ENCODE results near the gene DIP2B. TPM values are rescaled to one million over a fixed set of nuclear protein-coding genes. Genes with fewer than 3 reads are reported as not detected.

DIP2B gene
- total RNA-seq, 1 experiment from 2014 or later: 26.1 TPM

DNA sequence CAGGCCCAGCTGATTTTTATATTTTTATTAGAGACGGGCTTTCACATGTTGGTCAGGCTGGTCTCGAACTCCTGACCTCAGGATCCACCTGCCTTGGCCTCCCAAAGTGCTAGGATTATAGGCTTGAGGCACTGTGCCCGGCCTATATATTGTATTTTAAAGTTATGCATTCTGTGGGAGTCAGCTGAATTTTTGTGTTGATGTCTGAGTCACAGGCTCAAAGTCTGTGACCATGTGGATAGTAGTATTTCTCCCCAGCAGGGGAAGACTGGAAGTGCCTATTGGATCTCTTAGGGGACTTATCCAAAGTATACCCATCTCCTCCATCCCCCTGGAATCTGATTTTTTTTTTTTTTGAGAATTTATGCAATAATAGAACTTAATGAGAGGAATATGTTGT lies 215.3 kb downstream of the DIP2B start (continued):
- no peak for TF ChIP-seq NFE2L1 (CRISPR knock-in tag; IDR thresholded peaks at IDR 0.05)
- TF ChIP-seq, protein P1, sequence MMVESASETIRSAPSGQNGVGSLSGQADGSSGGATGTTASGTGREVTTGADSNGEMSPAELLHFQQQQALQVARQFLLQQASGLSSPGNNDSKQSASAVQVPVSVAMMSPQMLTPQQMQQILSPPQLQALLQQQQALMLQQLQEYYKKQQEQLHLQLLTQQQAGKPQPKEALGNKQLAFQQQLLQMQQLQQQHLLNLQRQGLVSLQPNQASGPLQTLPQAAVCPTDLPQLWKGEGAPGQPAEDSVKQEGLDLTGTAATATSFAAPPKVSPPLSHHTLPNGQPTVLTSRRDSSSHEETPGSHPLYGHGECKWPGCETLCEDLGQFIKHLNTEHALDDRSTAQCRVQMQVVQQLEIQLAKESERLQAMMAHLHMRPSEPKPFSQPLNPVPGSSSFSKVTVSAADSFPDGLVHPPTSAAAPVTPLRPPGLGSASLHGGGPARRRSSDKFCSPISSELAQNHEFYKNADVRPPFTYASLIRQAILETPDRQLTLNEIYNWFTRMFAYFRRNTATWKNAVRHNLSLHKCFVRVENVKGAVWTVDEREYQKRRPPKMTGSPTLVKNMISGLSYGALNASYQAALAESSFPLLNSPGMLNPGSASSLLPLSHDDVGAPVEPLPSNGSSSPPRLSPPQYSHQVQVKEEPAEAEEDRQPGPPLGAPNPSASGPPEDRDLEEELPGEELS (CRISPR knock-in tag; IDR thresholded peaks at IDR 0.05): no peak
- TF ChIP-seq, protein P2, sequence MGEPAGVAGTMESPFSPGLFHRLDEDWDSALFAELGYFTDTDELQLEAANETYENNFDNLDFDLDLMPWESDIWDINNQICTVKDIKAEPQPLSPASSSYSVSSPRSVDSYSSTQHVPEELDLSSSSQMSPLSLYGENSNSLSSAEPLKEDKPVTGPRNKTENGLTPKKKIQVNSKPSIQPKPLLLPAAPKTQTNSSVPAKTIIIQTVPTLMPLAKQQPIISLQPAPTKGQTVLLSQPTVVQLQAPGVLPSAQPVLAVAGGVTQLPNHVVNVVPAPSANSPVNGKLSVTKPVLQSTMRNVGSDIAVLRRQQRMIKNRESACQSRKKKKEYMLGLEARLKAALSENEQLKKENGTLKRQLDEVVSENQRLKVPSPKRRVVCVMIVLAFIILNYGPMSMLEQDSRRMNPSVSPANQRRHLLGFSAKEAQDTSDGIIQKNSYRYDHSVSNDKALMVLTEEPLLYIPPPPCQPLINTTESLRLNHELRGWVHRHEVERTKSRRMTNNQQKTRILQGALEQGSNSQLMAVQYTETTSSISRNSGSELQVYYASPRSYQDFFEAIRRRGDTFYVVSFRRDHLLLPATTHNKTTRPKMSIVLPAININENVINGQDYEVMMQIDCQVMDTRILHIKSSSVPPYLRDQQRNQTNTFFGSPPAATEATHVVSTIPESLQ (CRISPR knock-in tag; IDR thresholded peaks at IDR 0.05): no peak

DNA sequence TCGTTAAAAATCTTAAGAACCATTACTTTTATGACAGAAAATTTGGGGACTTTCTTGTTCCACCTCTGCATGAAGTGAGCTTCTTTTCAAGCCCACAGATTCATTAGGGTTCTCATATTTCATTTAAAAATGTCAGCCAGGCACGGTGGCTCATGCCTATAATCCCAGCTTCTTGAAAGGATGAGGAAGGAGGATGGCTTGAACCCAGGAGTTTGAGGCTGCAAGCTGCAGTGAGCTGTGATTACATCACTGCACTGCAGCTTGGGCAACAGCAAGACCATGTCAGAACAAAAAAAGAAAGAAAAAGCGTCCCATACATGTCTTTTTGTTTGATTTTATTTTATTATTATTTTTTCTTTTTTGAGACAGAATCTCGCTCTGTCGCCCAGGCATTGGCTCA lies 215.7 kb downstream of the DIP2B start:
- Mint-ChIP-seq H3K9me3 (no peaks in the 10 kb centered on the region), H3K4me1 (no peaks in the 10 kb centered on the region), H3K27ac (no peak overlapping the region), H3K36me3 (peaks cover 51% of the 10 kb centered on the region), H3K4me3 (no peak overlapping the region), H3K27me3 (ENCODE audit: low read depth) (no peaks in the 10 kb centered on the region)
- POLR2A ChIA-PET: no interaction called here
- no peak for DNase-seq (ENCODE audit: low spot score)
- CTCF ChIA-PET: interaction anchor here (1.0 to 1.5 kb wide), 2 partner anchors 15 to 266 kb away, joined by 3 read pairs; no protein-coding TSS in a partner anchor
- no peak for ATAC-seq
- TF ChIP-seq, protein P3, sequence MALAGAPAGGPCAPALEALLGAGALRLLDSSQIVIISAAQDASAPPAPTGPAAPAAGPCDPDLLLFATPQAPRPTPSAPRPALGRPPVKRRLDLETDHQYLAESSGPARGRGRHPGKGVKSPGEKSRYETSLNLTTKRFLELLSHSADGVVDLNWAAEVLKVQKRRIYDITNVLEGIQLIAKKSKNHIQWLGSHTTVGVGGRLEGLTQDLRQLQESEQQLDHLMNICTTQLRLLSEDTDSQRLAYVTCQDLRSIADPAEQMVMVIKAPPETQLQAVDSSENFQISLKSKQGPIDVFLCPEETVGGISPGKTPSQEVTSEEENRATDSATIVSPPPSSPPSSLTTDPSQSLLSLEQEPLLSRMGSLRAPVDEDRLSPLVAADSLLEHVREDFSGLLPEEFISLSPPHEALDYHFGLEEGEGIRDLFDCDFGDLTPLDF (CRISPR knock-in tag; IDR thresholded peaks at IDR 0.05): no peak
- no peak for TF ChIP-seq OVOL2 (CRISPR knock-in tag; IDR thresholded peaks at IDR 0.05; ENCODE audit: borderline replicate concordance)
- TF ChIP-seq ZNF317 (CRISPR knock-in tag; IDR thresholded peaks at IDR 0.05; ENCODE audit: borderline replicate concordance, low read depth): no peak
- TF ChIP-seq, protein P4, sequence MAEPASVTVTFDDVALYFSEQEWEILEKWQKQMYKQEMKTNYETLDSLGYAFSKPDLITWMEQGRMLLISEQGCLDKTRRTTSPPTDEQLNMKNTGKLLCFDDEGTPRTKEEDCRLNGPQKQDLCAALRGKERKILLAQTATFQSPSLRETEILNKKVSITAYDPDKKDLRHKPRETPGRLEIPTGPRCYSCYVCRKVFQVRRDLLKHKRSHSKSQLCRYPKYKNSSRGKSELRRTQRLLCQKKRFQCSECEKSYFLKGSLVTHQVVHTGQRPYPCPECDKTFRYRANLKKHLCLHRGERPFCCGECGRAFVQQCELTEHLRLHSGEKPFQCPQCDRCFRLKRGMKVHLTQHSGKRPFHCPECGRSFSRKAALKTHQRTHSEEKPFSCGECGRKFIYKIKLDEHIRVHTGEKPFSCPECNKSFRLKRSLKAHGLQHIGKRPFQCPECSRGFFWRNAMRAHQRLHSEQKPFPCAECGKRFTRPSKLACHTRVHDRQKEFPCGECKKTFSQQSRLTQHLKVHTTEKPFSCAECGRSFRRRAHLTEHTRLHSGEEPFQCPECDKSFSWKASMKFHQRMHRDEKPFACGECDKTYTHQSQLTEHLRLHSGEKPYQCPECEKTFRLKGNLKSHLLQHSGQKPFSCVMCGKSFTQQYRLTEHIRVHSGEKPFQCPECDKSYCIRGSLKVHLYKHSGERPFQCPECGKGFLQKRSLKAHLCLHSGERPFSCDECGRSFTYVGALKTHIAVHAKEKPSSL (CRISPR knock-in tag; conservative IDR thresholded peaks at IDR 0.05): no peak
- no peak for TF ChIP-seq ETV6 (CRISPR knock-in tag; IDR thresholded peaks at IDR 0.05)
- no peak for TF ChIP-seq NR3C1 (CRISPR knock-in tag; conservative IDR thresholded peaks at IDR 0.05; ENCODE audit: low read depth)
- TF ChIP-seq, protein P5, sequence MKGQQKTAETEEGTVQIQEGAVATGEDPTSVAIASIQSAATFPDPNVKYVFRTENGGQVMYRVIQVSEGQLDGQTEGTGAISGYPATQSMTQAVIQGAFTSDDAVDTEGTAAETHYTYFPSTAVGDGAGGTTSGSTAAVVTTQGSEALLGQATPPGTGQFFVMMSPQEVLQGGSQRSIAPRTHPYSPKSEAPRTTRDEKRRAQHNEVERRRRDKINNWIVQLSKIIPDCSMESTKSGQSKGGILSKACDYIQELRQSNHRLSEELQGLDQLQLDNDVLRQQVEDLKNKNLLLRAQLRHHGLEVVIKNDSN (CRISPR knock-in tag; IDR thresholded peaks at IDR 0.05): no peak
- no peak for TF ChIP-seq CREM (CRISPR knock-in tag; IDR thresholded peaks at IDR 0.05)
- TF ChIP-seq ZNF671 (CRISPR knock-in tag; IDR thresholded peaks at IDR 0.05): no peak
- TF ChIP-seq, protein P1 (CRISPR knock-in tag; IDR thresholded peaks at IDR 0.05): no peak
- no peak for TF ChIP-seq KAT7 (CRISPR knock-in tag; IDR thresholded peaks at IDR 0.05; ENCODE audit: borderline replicate concordance)
- TF ChIP-seq, protein P6, sequence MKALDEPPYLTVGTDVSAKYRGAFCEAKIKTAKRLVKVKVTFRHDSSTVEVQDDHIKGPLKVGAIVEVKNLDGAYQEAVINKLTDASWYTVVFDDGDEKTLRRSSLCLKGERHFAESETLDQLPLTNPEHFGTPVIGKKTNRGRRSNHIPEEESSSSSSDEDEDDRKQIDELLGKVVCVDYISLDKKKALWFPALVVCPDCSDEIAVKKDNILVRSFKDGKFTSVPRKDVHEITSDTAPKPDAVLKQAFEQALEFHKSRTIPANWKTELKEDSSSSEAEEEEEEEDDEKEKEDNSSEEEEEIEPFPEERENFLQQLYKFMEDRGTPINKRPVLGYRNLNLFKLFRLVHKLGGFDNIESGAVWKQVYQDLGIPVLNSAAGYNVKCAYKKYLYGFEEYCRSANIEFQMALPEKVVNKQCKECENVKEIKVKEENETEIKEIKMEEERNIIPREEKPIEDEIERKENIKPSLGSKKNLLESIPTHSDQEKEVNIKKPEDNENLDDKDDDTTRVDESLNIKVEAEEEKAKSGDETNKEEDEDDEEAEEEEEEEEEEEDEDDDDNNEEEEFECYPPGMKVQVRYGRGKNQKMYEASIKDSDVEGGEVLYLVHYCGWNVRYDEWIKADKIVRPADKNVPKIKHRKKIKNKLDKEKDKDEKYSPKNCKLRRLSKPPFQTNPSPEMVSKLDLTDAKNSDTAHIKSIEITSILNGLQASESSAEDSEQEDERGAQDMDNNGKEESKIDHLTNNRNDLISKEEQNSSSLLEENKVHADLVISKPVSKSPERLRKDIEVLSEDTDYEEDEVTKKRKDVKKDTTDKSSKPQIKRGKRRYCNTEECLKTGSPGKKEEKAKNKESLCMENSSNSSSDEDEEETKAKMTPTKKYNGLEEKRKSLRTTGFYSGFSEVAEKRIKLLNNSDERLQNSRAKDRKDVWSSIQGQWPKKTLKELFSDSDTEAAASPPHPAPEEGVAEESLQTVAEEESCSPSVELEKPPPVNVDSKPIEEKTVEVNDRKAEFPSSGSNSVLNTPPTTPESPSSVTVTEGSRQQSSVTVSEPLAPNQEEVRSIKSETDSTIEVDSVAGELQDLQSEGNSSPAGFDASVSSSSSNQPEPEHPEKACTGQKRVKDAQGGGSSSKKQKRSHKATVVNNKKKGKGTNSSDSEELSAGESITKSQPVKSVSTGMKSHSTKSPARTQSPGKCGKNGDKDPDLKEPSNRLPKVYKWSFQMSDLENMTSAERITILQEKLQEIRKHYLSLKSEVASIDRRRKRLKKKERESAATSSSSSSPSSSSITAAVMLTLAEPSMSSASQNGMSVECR (CRISPR knock-in tag; IDR thresholded peaks at IDR 0.05; ENCODE audit: borderline replicate concordance): no peak
- TF ChIP-seq IRF2 (CRISPR knock-in tag; IDR thresholded peaks at IDR 0.05; ENCODE audit: borderline replicate concordance, low read depth): no peak
- no peak for TF ChIP-seq SOX15 (CRISPR knock-in tag; IDR thresholded peaks at IDR 0.05)
- TF ChIP-seq, protein P7, sequence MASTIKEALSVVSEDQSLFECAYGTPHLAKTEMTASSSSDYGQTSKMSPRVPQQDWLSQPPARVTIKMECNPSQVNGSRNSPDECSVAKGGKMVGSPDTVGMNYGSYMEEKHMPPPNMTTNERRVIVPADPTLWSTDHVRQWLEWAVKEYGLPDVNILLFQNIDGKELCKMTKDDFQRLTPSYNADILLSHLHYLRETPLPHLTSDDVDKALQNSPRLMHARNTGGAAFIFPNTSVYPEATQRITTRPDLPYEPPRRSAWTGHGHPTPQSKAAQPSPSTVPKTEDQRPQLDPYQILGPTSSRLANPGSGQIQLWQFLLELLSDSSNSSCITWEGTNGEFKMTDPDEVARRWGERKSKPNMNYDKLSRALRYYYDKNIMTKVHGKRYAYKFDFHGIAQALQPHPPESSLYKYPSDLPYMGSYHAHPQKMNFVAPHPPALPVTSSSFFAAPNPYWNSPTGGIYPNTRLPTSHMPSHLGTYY (CRISPR knock-in tag; IDR thresholded peaks at IDR 0.05): no peak
- TF ChIP-seq NR2C2 (CRISPR knock-in tag; IDR thresholded peaks at IDR 0.05): no peak
- TF ChIP-seq SMAD3 (CRISPR knock-in tag; IDR thresholded peaks at IDR 0.05; ENCODE audit: borderline replicate concordance): no peak
